ENCODE data around the gene MYH3. TPM values are rescaled to one million over a fixed set of nuclear protein-coding genes. Genes with fewer than 3 reads are reported as not detected.

MYH3 gene
- total RNA-seq, 6 donors from 2014 or later: 1.5 to 9.4 (median 1.9) TPM

GRCh38 chr17:10646392-10646990 is 10.6 kb downstream of the MYH3 start:
- TF ChIP-seq POLR2A (IDR thresholded peaks at IDR 0.05) (no peak), CTCF (IDR thresholded peaks at IDR 0.05) (peak; percentile 57 to 85 (median 78))
- H3K4me3 ChIP-seq: no peak overlapping the region
- peaks cover 0 to 17% (median 0%) of the 10 kb centered on the region in 4 donors for H3K36me3 ChIP-seq
- no peak overlapping the region for H3K27ac ChIP-seq
- H3K4me1 ChIP-seq: no peaks in the 10 kb centered on the region
- DNase-seq (peak in 1 of 2 donors; percentile 67), ATAC-seq (ENCODE audit: low FRiP score in 2 of 2) (peak; percentile 68 to 83)
- 45 to 48% methylated on average over 8 of the region's 8 CpGs for WGBS, 2 donors
- no peaks in the 10 kb centered on the region for H3K27me3 ChIP-seq
- no peaks in the 10 kb centered on the region for H3K9me3 ChIP-seq

GRCh38 chr17:10640475-10640874 is 16.6 kb downstream of the MYH3 start:
- Histone ChIP-seq H3K4me1 (no peaks in the 10 kb centered on the region), H3K9me3 (no peaks in the 10 kb centered on the region), H3K27ac (no peak overlapping the region), H3K27me3 (no peaks in the 10 kb centered on the region), H3K36me3 (peaks cover 0 to 46% (median 9%) of the 10 kb centered on the region in 4 donors), H3K4me3 (no peak overlapping the region)
- 62 to 78% methylated on average over 2 to 3 of the region's 3 CpGs for WGBS, 2 donors
- no peak for DNase-seq
- no peak for ATAC-seq (ENCODE audit: low FRiP score in 2 of 2)
- TF ChIP-seq CTCF (IDR thresholded peaks at IDR 0.05): no peak
- TF ChIP-seq POLR2AphosphoS5 (IDR thresholded peaks at IDR 0.05): no peak
- TF ChIP-seq POLR2A (IDR thresholded peaks at IDR 0.05): no peak
- no peak for TF ChIP-seq EP300 (IDR thresholded peaks at IDR 0.05)

GRCh38 chr17:10638151-10638550 is 19.0 kb downstream of the MYH3 start:
- H3K9me3 ChIP-seq: no peaks in the 10 kb centered on the region
- H3K4me1 ChIP-seq: no peaks in the 10 kb centered on the region
- TF ChIP-seq POLR2AphosphoS5 (IDR thresholded peaks at IDR 0.05): no peak
- TF ChIP-seq EP300 (IDR thresholded peaks at IDR 0.05): no peak
- TF ChIP-seq POLR2A (IDR thresholded peaks at IDR 0.05): no peak
- TF ChIP-seq CTCF (IDR thresholded peaks at IDR 0.05): no peak
- H3K27me3 ChIP-seq: no peaks in the 10 kb centered on the region
- DNase-seq (peak in 1 of 2 donors; percentile 72), ATAC-seq (ENCODE audit: low FRiP score in 2 of 2) (no peak)
- 93 to 95% methylated on average over 25 of the region's 25 CpGs for WGBS, 2 donors
- no peak overlapping the region for H3K4me3 ChIP-seq
- H3K36me3 ChIP-seq: peaks cover 0 to 48% (median 9%) of the 10 kb centered on the region in 4 donors
- no peak overlapping the region for H3K27ac ChIP-seq

- Histone ChIP-seq H3K9me3 (no peaks in the 10 kb centered on the region), H3K27ac (no peak overlapping the region), H3K4me3 (no peak overlapping the region), H3K27me3 (no peaks in the 10 kb centered on the region), H3K36me3 (peaks cover 0 to 31% (median 9%) of the 10 kb centered on the region in 4 donors), H3K4me1 (no peaks in the 10 kb centered on the region)
- DNase-seq (no peak), ATAC-seq (ENCODE audit: low FRiP score in 2 of 2) (no peak)
- WGBS, 2 donors: 91% methylated on average over 14 of the region's 14 CpGs
- TF ChIP-seq EP300 (IDR thresholded peaks at IDR 0.05): no peak
- TF ChIP-seq POLR2A (IDR thresholded peaks at IDR 0.05): no peak
- no peak for TF ChIP-seq CTCF (IDR thresholded peaks at IDR 0.05)
- no peak for TF ChIP-seq POLR2AphosphoS5 (IDR thresholded peaks at IDR 0.05)
Observed at GRCh38 chr17:10635290-10635689, 21.8 kb downstream of the MYH3 start.

- 88 to 93% methylated on average over 15 of the region's 15 CpGs for WGBS, 2 donors
- DNase-seq: no peak
- H3K9me3 ChIP-seq: no peaks in the 10 kb centered on the region
- no peak overlapping the region for H3K27ac ChIP-seq
- no peaks in the 10 kb centered on the region for H3K27me3 ChIP-seq
- peaks cover 0 to 22% (median 5%) of the 10 kb centered on the region in 4 donors for H3K36me3 ChIP-seq
- H3K4me1 ChIP-seq: no peaks in the 10 kb centered on the region
- TF ChIP-seq POLR2AphosphoS5 (IDR thresholded peaks at IDR 0.05) (no peak), POLR2A (IDR thresholded peaks at IDR 0.05) (no peak), EP300 (IDR thresholded peaks at IDR 0.05) (no peak), CTCF (IDR thresholded peaks at IDR 0.05) (no peak)
- no peak overlapping the region for H3K4me3 ChIP-seq
- ATAC-seq (ENCODE audit: low FRiP score in 2 of 2): no peak
Observed at GRCh38 chr17:10633738-10634379, 23.2 kb downstream of the MYH3 start.
